Right atrium auricular region (tissue), 2 donors: ENCODE data around the gene DGCR2. TPM values are rescaled to one million over a fixed set of nuclear protein-coding genes. Genes with fewer than 3 reads are reported as not detected.
A peak's percentile ranks its signal among the peaks of the same experiment; 100 is the strongest.

Source experiments
- DNase-seq: peaks from one replicate; pipeline ENCODE4 v3.0.0-alpha.2; 2019; ENCODE audit warnings: low spot score
- H3K27ac ChIP-seq, 2 donors: fragments of 200-600 bp; sonication (generic); 1 replicate in 1 of 2; 2 replicates in 1 of 2; pipeline ENCODE4 v1.5.1; 2016 to 2019
- H3K27me3 ChIP-seq, 2 donors: fragments of 200-600 bp; sonication (generic); one replicate each; pipeline versions ENCODE4 v1.5.1 to v1.6.0; 2017 to 2019
- H3K36me3 ChIP-seq: fragments of 200-600 bp; sonication (generic); one replicate; pipeline ENCODE4 v1.5.1; 2016
- H3K4me1 ChIP-seq, 2 donors: fragments of 200-600 bp; sonication (generic); one replicate each; pipeline versions ENCODE4 v1.5.1 to v1.6.0; 2017 to 2019
- H3K4me3 ChIP-seq, 2 donors: fragments of 200-600 bp; sonication (generic); 1 replicate in 1 of 2; 2 replicates in 1 of 2; pipeline ENCODE4 v1.5.1; 2017 to 2019; ENCODE audit warnings: mild to moderate bottlenecking in 1 of 2, moderate library complexity in 1 of 2
- H3K9me3 ChIP-seq, 2 donors: fragments of 200-600 bp; sonication (generic); one replicate each; pipeline ENCODE4 v1.5.1; 2019
- total RNA-seq, 2 donors: library from RNA; depleted of rRNA; stranded (reverse); fragments of >200 nt; gene quantifications; one replicate each; pipeline ENCODE4 v1.1.0, GENCODE V29; 2016
- TF ChIP-seq, protein P1 (sequence below), 2 donors: fragments of 200-600 bp; sonication (generic); IDR thresholded peaks; one replicate each; pipeline ENCODE4 v1.5.1; 2019; ENCODE audit warnings: antibody characterized with exemption in 2 of 2

The DGCR2 gene
- total RNA-seq, 2 donors from 2014 or later: 32.8 to 48.1 TPM

DNA sequence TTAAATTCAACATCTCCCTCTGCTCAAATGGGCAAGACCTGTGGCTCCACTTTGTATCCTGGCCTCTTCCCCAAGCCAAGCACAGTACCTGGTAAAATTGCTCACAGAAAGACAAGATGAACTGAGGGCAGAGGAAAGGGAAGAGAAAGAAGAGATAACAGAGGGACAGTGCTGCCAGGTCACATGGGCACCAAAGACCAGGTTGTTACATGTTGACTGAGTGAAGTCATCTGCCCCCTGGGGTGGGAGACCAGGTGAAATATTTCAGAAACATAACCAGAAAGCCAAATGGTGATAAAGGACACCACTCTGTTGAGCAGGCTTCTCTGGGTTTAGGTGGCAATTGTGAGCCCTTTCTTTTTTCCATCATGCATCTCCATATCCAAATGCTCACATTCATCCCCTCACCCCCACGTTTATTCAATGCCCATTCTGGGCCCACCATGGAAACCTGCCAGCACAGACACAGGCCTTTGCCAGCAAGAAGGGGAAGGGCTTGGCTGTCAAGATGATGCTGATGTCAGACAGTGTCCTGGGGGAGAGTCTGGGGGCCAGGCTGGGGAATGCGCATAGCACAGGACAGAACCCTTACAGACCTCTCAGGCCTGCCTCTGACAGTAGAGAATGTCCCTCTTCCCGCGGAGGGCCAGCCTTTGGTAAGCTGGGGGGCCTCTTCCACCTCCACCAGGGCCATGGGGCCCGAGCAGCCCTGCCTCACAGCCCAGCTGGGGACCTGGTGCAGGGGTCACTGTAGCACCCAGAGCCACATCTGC lies 51.6 kb downstream of the DGCR2 start:
- Histone ChIP-seq H3K4me1 (no peaks in the 10 kb centered on the region), H3K27ac (no peak overlapping the region), H3K9me3 (no peaks in the 10 kb centered on the region), H3K27me3 (no peaks in the 10 kb centered on the region), H3K4me3 (no peak overlapping the region), H3K36me3 (peaks cover 29% of the 10 kb centered on the region)
- TF ChIP-seq, protein P1, sequence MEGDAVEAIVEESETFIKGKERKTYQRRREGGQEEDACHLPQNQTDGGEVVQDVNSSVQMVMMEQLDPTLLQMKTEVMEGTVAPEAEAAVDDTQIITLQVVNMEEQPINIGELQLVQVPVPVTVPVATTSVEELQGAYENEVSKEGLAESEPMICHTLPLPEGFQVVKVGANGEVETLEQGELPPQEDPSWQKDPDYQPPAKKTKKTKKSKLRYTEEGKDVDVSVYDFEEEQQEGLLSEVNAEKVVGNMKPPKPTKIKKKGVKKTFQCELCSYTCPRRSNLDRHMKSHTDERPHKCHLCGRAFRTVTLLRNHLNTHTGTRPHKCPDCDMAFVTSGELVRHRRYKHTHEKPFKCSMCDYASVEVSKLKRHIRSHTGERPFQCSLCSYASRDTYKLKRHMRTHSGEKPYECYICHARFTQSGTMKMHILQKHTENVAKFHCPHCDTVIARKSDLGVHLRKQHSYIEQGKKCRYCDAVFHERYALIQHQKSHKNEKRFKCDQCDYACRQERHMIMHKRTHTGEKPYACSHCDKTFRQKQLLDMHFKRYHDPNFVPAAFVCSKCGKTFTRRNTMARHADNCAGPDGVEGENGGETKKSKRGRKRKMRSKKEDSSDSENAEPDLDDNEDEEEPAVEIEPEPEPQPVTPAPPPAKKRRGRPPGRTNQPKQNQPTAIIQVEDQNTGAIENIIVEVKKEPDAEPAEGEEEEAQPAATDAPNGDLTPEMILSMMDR (IDR thresholded peaks at IDR 0.05): no peak
- peak; percentile 56 for DNase-seq

DNA sequence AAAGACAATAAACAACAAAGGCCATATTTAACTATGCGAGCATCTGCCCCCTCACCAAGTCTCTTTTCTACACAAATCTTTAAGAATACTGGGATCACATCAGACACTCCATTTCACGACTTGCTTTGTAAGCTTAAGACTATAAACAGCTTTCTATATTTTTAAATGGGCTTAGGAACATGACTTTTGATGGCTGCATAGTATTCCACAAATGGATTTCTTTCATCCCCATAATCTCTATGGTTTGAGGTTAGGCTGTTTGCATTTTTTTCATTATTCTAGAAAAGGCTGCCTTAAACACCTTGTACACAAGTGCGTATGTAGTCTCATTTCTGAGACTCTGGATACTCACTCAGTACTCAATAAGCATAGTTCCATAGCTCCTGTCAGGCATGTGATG lies 52.8 kb downstream of the DGCR2 start:
- DNase-seq: no peak
- Histone ChIP-seq H3K4me1 (no peaks in the 10 kb centered on the region), H3K9me3 (no peaks in the 10 kb centered on the region), H3K36me3 (peaks cover 40% of the 10 kb centered on the region), H3K4me3 (no peak overlapping the region), H3K27me3 (no peaks in the 10 kb centered on the region), H3K27ac (no peak overlapping the region)
- TF ChIP-seq, protein P1 (IDR thresholded peaks at IDR 0.05): no peak

DNA sequence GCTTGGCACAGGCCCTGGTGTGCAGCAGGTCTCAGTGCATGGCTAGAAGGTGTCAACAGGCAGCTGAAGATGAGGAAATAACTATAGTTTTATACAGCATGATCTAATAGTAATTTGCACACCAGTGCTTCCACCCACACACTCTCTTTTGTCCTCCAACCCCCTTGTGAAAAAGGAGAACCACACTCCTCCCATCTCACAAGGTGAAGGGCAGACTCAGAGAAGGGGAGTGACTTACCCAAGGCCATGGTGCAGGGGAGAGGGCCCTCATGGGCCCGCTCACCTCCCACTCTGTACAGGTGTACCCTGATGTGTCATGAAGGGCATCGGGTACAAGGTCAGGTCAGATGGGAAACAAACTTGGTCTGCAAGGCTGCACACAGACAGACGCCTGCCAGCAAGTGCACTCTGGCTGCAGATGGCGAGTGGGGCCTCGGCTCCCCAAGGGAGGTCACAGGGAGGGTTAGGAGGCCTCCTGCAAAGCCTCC lies 53.4 kb downstream of the DGCR2 start:
- TF ChIP-seq, protein P1 (IDR thresholded peaks at IDR 0.05): no peak
- Histone ChIP-seq H3K27ac (no peak overlapping the region), H3K4me1 (no peaks in the 10 kb centered on the region), H3K4me3 (no peak overlapping the region), H3K27me3 (no peaks in the 10 kb centered on the region), H3K36me3 (peaks cover 46% of the 10 kb centered on the region), H3K9me3 (no peaks in the 10 kb centered on the region)
- DNase-seq: peak; percentile 11

DNA sequence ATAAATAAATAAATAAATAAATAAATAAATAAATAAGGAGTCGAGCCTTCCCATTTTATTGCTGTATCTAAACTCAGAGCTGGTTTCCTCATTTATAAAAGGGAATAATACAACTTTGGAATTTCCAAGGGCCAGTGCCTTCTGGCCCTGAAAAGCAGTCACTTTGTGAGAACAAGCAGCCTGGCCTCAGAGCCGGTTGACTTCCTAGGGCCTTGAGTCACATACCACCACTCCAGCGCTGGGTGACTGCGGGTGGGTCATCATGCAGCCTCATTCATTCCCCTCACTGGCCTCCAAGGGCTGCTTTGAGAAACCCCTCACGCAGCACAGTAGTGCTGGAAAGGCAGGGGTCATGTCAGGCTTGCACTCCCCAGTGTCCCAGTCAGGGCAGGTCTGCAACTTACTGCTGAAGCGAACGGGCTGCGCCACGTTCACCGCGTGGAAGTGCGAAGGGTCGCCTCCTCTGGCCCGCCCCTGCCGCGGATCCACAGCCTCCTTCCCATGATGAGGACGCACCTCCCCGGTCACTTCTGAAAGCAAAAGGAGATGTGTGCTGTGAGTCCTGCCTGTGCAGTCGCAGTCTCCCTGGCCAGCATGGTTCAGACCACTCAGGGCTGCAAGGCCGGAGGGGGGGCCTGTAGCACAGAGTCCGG lies 54.4 kb downstream of the DGCR2 start:
- H3K4me3 ChIP-seq: no peak overlapping the region
- TF ChIP-seq, protein P1 (IDR thresholded peaks at IDR 0.05): no peak
- H3K27ac ChIP-seq: no peak overlapping the region
- H3K27me3 ChIP-seq: no peaks in the 10 kb centered on the region
- H3K9me3 ChIP-seq: no peaks in the 10 kb centered on the region
- peaks cover 55% of the 10 kb centered on the region for H3K36me3 ChIP-seq
- no peaks in the 10 kb centered on the region for H3K4me1 ChIP-seq
- DNase-seq: peak; percentile 44

DNA sequence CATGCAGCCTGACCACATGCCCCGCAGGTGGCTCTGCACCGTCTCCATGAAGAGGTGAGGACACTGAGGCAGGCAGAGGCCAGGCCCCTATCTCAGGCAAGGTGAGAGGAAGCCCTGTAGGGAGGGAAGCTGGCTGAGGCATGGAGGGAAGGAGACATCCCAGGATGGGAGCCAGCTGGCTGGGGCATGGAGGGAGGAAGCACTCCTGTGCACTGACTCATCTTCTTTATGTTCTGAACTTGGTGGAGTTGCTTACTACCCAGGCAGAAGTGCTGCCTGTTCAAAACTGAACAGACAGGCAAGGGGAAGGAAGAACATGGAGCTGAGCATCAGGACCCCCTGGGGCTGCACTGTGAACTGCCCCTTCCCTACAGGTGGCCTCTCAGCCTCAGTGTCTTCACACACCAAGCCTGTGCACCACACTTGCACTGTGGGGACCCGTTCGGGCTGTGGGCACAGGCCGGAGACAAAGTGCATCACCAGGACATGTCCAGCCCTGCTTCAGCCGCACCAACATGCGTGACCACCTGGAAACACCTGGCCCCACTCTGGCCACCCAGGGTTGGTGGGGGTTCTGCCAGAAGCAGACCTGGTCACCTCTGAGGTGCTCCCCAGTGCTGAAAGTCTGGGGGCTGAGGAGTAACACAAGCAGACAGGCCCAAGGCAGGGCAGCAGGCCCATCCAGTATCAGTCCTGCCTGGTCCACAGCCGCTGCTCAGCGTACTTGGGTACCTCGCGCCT lies 55.5 kb downstream of the DGCR2 start:
- H3K9me3 ChIP-seq: no peaks in the 10 kb centered on the region
- DNase-seq: peak; percentile 40
- no peaks in the 10 kb centered on the region for H3K27me3 ChIP-seq
- no peaks in the 10 kb centered on the region for H3K4me1 ChIP-seq
- peaks cover 67% of the 10 kb centered on the region for H3K36me3 ChIP-seq
- no peak overlapping the region for H3K27ac ChIP-seq
- no peak overlapping the region for H3K4me3 ChIP-seq
- TF ChIP-seq, protein P1 (IDR thresholded peaks at IDR 0.05): no peak
